GM23338 (cell line): ENCODE results near the gene SF1. TPM values are rescaled to one million over a fixed set of nuclear protein-coding genes. Genes with fewer than 3 reads are reported as not detected.

ENCODE experiments used
- ATAC-seq: fragments of 200-7000 bp; cut with Tn5 transposase; 3 replicates; pipeline ENCODE4 v1.9.1; 2020
- DNase-seq: peaks from one replicate; pipeline ENCODE4 v3.0.0-alpha.2; 2015; ENCODE audit warnings: low spot score
- H2AFZ ChIP-seq: fragments of 200-600 bp; sonication (generic); 2 replicates; pipeline ENCODE4 v1.8.0; 2016; ENCODE audit warnings: antibody characterized with exemption, mild to moderate bottlenecking, moderate library complexity
- H3F3A ChIP-seq: fragments of 200-600 bp; sonication (generic); replicated peaks from 2 replicates; pipeline ENCODE4 v1.8.0; 2017; ENCODE audit warnings: antibody characterized with exemption, mixed run types, low read depth
- H3K27ac ChIP-seq: fragments of 200-600 bp; sonication (generic); 2 replicates; pipeline ENCODE4 v1.6.1; 2016; ENCODE audit warnings: low read depth
- H3K27me3 ChIP-seq: fragments of 200-600 bp; sonication (generic); 2 replicates; pipeline ENCODE4 v1.8.0; 2016; ENCODE audit warnings: mild to moderate bottlenecking, mixed run types, moderate library complexity; ENCODE audit not compliant: insufficient read depth
- H3K36me3 ChIP-seq: fragments of 200-600 bp; sonication (generic); 2 replicates; pipeline ENCODE4 v1.8.0; 2016; ENCODE audit warnings: mild to moderate bottlenecking; ENCODE audit not compliant: insufficient read depth
- H3K4me1 ChIP-seq: fragments of 200-600 bp; sonication (generic); 2 replicates; pipeline ENCODE4 v1.8.0; 2016; ENCODE audit warnings: mild to moderate bottlenecking, moderate library complexity; ENCODE audit not compliant: insufficient read depth
- H3K4me2 ChIP-seq: fragments of 200-600 bp; sonication (generic); 2 replicates; pipeline ENCODE4 v1.7.1; 2017; ENCODE audit warnings: mixed run types
- H3K4me3 ChIP-seq: fragments of 200-600 bp; sonication (generic); 2 replicates; pipeline ENCODE4 v1.6.1; 2016; ENCODE audit warnings: mixed run types
- H3K79me2 ChIP-seq: fragments of 200-600 bp; sonication (generic); replicated peaks from 2 replicates; pipeline ENCODE4 v1.8.0; 2017; ENCODE audit warnings: mild to moderate bottlenecking; ENCODE audit not compliant: insufficient read depth
- H3K9me2 ChIP-seq: fragments of 200-600 bp; sonication (generic); 2 replicates; pipeline ENCODE4 v1.8.0; 2017; ENCODE audit not compliant: insufficient read depth
- H4K20me1 ChIP-seq: fragments of 200-600 bp; sonication (generic); replicated peaks from 2 replicates; pipeline ENCODE4 v1.8.0; 2017; ENCODE audit warnings: mild to moderate bottlenecking; ENCODE audit not compliant: insufficient read depth
- H3K27ac Mint-ChIP-seq: 2 replicates; pipeline ENCODE4 v1.8.0; 2020; ENCODE audit warnings: inconsistent platforms, mild to moderate bottlenecking, moderate library complexity, mixed read lengths
- H3K27me3 Mint-ChIP-seq: 3 replicates; pipeline ENCODE4 v1.8.0; 2022; ENCODE audit warnings: low read depth, mild to moderate bottlenecking, moderate library complexity, mixed read lengths, inconsistent platforms; ENCODE audit not compliant: insufficient read depth, poor library complexity
- H3K36me3 Mint-ChIP-seq: 3 replicates; pipeline ENCODE4 v1.8.0; 2021; ENCODE audit warnings: low read depth, mild to moderate bottlenecking, inconsistent platforms, moderate library complexity, mixed read lengths
- H3K4me1 Mint-ChIP-seq: 3 replicates; pipeline ENCODE4 v1.8.0; 2020; ENCODE audit warnings: mild to moderate bottlenecking, inconsistent platforms, mixed read lengths
- H3K4me3 Mint-ChIP-seq: 3 replicates; pipeline ENCODE4 v1.8.0; 2021; ENCODE audit warnings: moderate library complexity, mild to moderate bottlenecking, inconsistent platforms, mixed read lengths
- H3K9me3 Mint-ChIP-seq: 3 replicates; pipeline ENCODE4 v1.8.0; 2020; ENCODE audit warnings: moderate library complexity, mild to moderate bottlenecking, inconsistent platforms, mixed read lengths
- CTCF ChIP-seq, 2 experiments: fragments of 200-600 bp in 1 of 2; sonication (generic) in 1 of 2; conservative IDR thresholded peaks; 2 replicates each; pipeline versions ENCODE4 v1.5.1 to v1.6.1; 2016 to 2017; ENCODE audit warnings: antibody characterized with exemption in 2 of 2, low read depth in 2 of 2, mild to moderate bottlenecking in 2 of 2, moderate library complexity in 1 of 2
- ETS1 ChIP-seq: IDR thresholded peaks from 2 replicates; pipeline ENCODE4 v1.6.1; 2016; ENCODE audit warnings: antibody characterized with exemption
- NANOG ChIP-seq: IDR thresholded peaks from 2 replicates; pipeline ENCODE4 v1.6.1; 2016; ENCODE audit warnings: antibody characterized with exemption, borderline replicate concordance
- POLR2AphosphoS5 ChIP-seq: IDR thresholded peaks from 2 replicates; pipeline ENCODE4 v1.6.1; 2016; ENCODE audit warnings: antibody characterized with exemption, low read depth
- REST ChIP-seq: IDR thresholded peaks from one replicate; pipeline ENCODE4 v1.6.1; 2018; ENCODE audit warnings: antibody characterized with exemption; ENCODE audit not compliant: unreplicated experiment
- STAT1 ChIP-seq: IDR thresholded peaks from one replicate; pipeline ENCODE4 v1.6.1; 2016; ENCODE audit warnings: antibody characterized with exemption; ENCODE audit not compliant: unreplicated experiment
- ZNF462 ChIP-seq: fragments of 250-450 bp; sonication (Bioruptor Pico); IDR thresholded peaks from 2 replicates; pipeline ENCODE4 v1.5.0; 2020; ENCODE audit warnings: mild to moderate bottlenecking, moderate library complexity
- polyA plus RNA-seq: library from polyadenylated mRNA; unstranded; fragments of >200 nt; fragmentation: Nextera tagmentation; extraction: Ambion mirVana; gene quantifications from 2 replicates; pipeline ENCODE4 v1.2.1, GENCODE V29; 2016
- total RNA-seq: library from RNA; depleted of rRNA; stranded (reverse); fragments of >200 nt; shearing (Covaris generic); gene quantifications from 2 replicates; pipeline ENCODE4 v1.2.3, GENCODE V29; 2014

SF1 gene
- total and polyA plus RNA-seq, 2 experiments from 2014 or later, result 76.9 to 252 TPM

- no peaks in the 10 kb centered on the region for H3K9me3 Mint-ChIP-seq
- H3K79me2 ChIP-seq, result no peaks in the 10 kb centered on the region
- H4K20me1 ChIP-seq, result no peaks in the 10 kb centered on the region
- no peak for DNase-seq
- no peak overlapping the region for H3K4me2 ChIP-seq
- no peak overlapping the region for H3K27ac ChIP-seq
- no peak for ATAC-seq
- H3F3A ChIP-seq, result 0 out of 2 replicates have a peak, but pooled peaks cover 2% of the 10 kb centered on the region
- no peak overlapping the region for H2AFZ ChIP-seq
- H3K4me3 Mint-ChIP-seq, result no peak overlapping the region
- H3K27me3 Mint-ChIP-seq, result peaks cover 5% of the 10 kb centered on the region
- no peaks in the 10 kb centered on the region for H3K36me3 ChIP-seq
- no peaks in the 10 kb centered on the region; the same call in 2 of the 3 replicates for H3K4me1 Mint-ChIP-seq
- H3K4me3 ChIP-seq, result no peak overlapping the region
- H3K27ac Mint-ChIP-seq, result no peak overlapping the region
- H3K27me3 ChIP-seq, result no peaks in the 10 kb centered on the region
- TF ChIP-seq REST (no peak), ETS1 (no peak), POLR2AphosphoS5 (no peak), CTCF (conservative IDR thresholded peaks at IDR 0.05; ENCODE audit: low read depth in 2 of 2) (no peak), STAT1 (no peak), NANOG (no peak)
- H3K9me2 ChIP-seq, result no peaks in the 10 kb centered on the region
- no peaks in the 10 kb centered on the region for H3K4me1 ChIP-seq
- no peaks in the 10 kb centered on the region for H3K36me3 Mint-ChIP-seq
Measured at GRCh38 chr11:64791781-64792291, 13.5 kb upstream of the SF1 start.

GRCh38 chr11:64790205-64791095, 12.1 kb upstream of the SF1 start:
- no peaks in the 10 kb centered on the region for H3K36me3 Mint-ChIP-seq
- no peak for ATAC-seq
- Histone ChIP-seq H4K20me1 (no peaks in the 10 kb centered on the region), H3K79me2 (no peaks in the 10 kb centered on the region), H3K9me2 (no peaks in the 10 kb centered on the region), H3K4me2 (no peak overlapping the region), H3K27ac (no peak overlapping the region), H3K4me1 (no peaks in the 10 kb centered on the region), H2AFZ (no peak overlapping the region), H3K27me3 (no peaks in the 10 kb centered on the region), H3K4me3 (no peak overlapping the region), H3F3A (0 out of 2 replicates have a peak, but pooled peaks cover 2% of the 10 kb centered on the region), H3K36me3 (no peaks in the 10 kb centered on the region)
- no peak for DNase-seq
- H3K4me1 Mint-ChIP-seq, result no peaks in the 10 kb centered on the region; the same call in 2 of the 3 replicates
- no peaks in the 10 kb centered on the region for H3K9me3 Mint-ChIP-seq
- no peak for TF ChIP-seq STAT1
- no peak for TF ChIP-seq ZNF462
- H3K27ac Mint-ChIP-seq, result no peak overlapping the region
- H3K27me3 Mint-ChIP-seq, result peaks cover 5% of the 10 kb centered on the region
- H3K4me3 Mint-ChIP-seq, result no peak overlapping the region
